Fibroblast of skin of left biceps (primary cell): Measurements from ENCODE around the gene MDN1.
A peak's percentile ranks its signal among the peaks of the same experiment; 100 is the strongest.

Source experiments
- DNase-seq, 2 experiments: peaks; one replicate each; pipeline ENCODE4 v3.0.0-alpha.2; 2013; ENCODE audit warnings: low read depth in 2 of 2

The MDN1 gene

GRCh38 chr6:89597988-89598387, 221.6 kb downstream of the MDN1 start:
- peak in 1 of 2 experiments; percentile 4 for DNase-seq

- DNase-seq = no peak
Measured at GRCh38 chr6:89597372-89597771, 222.2 kb downstream of the MDN1 start.

- no peak for DNase-seq
Measured at GRCh38 chr6:89596484-89596883, 223.1 kb downstream of the MDN1 start.

- no peak for DNase-seq
Measured at GRCh38 chr6:89596056-89596455, 223.5 kb downstream of the MDN1 start.
